K562 (cell line): ENCODE results near the gene DMD. TPM values are rescaled to one million over a fixed set of nuclear protein-coding genes. Genes with fewer than 3 reads are reported as not detected.

Experiments used
- AFF1 ChIP-seq, 2 experiments: fragments of 450-650 bp; IDR thresholded peaks; 2 replicates each; pipeline ENCODE4 v1.6.1; 2018; ENCODE audit warnings: mild to moderate bottlenecking in 2 of 2, low read depth in 1 of 2; ENCODE audit not compliant: partially characterized antibody in 2 of 2
- ARID1B ChIP-seq: fragments of 450-650 bp; IDR thresholded peaks from 2 replicates; pipeline ENCODE4 v1.6.1; 2016; ENCODE audit warnings: antibody characterized with exemption, mild to moderate bottlenecking, inconsistent platforms
- BRCA1 ChIP-seq, 2 experiments: fragments of 450-650 bp in 1 of 2; sonication (generic) in 1 of 2; formaldehyde crosslinking in 1 of 2; IDR thresholded peaks; 2 replicates each; pipeline versions ENCODE4 v1.5.0 to v1.6.1; 2017 to 2020; ENCODE audit warnings: mild to moderate bottlenecking in 1 of 2, missing genetic modification reagents in 1 of 2
- DNMT1 ChIP-seq: fragments of 450-650 bp; IDR thresholded peaks from 2 replicates; pipeline ENCODE4 v1.6.1; 2016; ENCODE audit warnings: antibody characterized with exemption, mild to moderate bottlenecking
- ETV1 ChIP-seq: fragments of 450-650 bp; conservative IDR thresholded peaks from 2 replicates; pipeline ENCODE4 v1.6.1; 2016; ENCODE audit warnings: missing genetic modification characterization, control low read depth, low read depth, missing compliant biosample characterization
- GABPA ChIP-seq: fragments of 200-800 bp; sonication (Bioruptor generic); conservative IDR thresholded peaks from 2 replicates; pipeline ENCODE4 v1.6.1; 2016; ENCODE audit warnings: low read depth, missing genetic modification characterization, missing compliant biosample characterization
- MEF2D ChIP-seq: conservative IDR thresholded peaks from 2 replicates; pipeline ENCODE4 v1.6.1; 2016; ENCODE audit warnings: low read depth, missing genetic modification characterization, missing compliant biosample characterization
- NFE2L1 ChIP-seq: fragments of 450-650 bp; IDR thresholded peaks from 2 replicates; pipeline ENCODE4 v1.6.1; 2016; ENCODE audit warnings: missing genetic modification characterization, low read depth, mild to moderate bottlenecking, missing compliant biosample characterization, moderate library complexity, borderline replicate concordance
- OTX1 ChIP-seq: fragments of 450-650 bp; formaldehyde crosslinking; IDR thresholded peaks from 2 replicates; pipeline ENCODE4 v1.4.0; 2022; ENCODE audit warnings: mild to moderate bottlenecking
- POLR2AphosphoS5 ChIP-seq: IDR thresholded peaks from 2 replicates; pipeline ENCODE4 v1.6.1; 2011; ENCODE audit warnings: mild to moderate bottlenecking, low read depth, low read length, moderate library complexity; ENCODE audit not compliant: control insufficient read depth, insufficient read depth
- RAD21 ChIP-seq, 2 experiments: fragments of 250-450 bp in 1 of 2; fragments of 450-650 bp in 1 of 2; sonication (Bioruptor Pico) in 1 of 2; formaldehyde crosslinking in 1 of 2; IDR thresholded peaks in 1 of 2; conservative IDR thresholded peaks in 1 of 2; 2 replicates each; pipeline versions ENCODE4 v1.4.0 to v1.8.0; 2020 to 2022; ENCODE audit warnings: mild to moderate bottlenecking in 2 of 2, moderate library complexity in 1 of 2
- SIN3B ChIP-seq: fragments of 450-650 bp; IDR thresholded peaks from 2 replicates; pipeline ENCODE4 v1.6.1; 2017; ENCODE audit warnings: low read depth, mild to moderate bottlenecking, moderate library complexity
- STAT5A ChIP-seq: IDR thresholded peaks from 2 replicates; pipeline ENCODE4 v1.6.1; 2012; ENCODE audit warnings: low read length, inconsistent platforms, borderline replicate concordance
- TAF15 ChIP-seq: fragments of 200-400 bp; formaldehyde crosslinking; IDR thresholded peaks from 2 replicates; pipeline ENCODE4 v1.6.1; 2017; ENCODE audit warnings: mild to moderate bottlenecking, low read depth, low read length, moderate library complexity
- TCF7L2 ChIP-seq: fragments of 150-350 bp; IDR thresholded peaks from 2 replicates; pipeline ENCODE4 v1.6.1; 2016; ENCODE audit warnings: low read depth, mild to moderate bottlenecking, low read length, moderate library complexity
- XRCC3 ChIP-seq: fragments of 450-650 bp; IDR thresholded peaks from 2 replicates; pipeline ENCODE4 v1.6.1; 2017; ENCODE audit warnings: mild to moderate bottlenecking, moderate library complexity
- ZNF282 ChIP-seq: sonication (generic); formaldehyde crosslinking; IDR thresholded peaks from 2 replicates; pipeline ENCODE4 v1.8.1; 2023; ENCODE audit warnings: missing genetic modification reagents
- ZNF347 ChIP-seq: fragments of 450-650 bp; formaldehyde crosslinking; IDR thresholded peaks from 2 replicates; pipeline ENCODE4 v1.4.0; 2020; ENCODE audit warnings: low read depth, mild to moderate bottlenecking, moderate library complexity
- polyA plus RNA-seq, 8 experiments: library from polyadenylated mRNA; depleted of rRNA in 4 of 8; stranded (reverse) in 5 of 8; unstranded in 3 of 8; fragments of >200 nt; fragmentation: Nextera tagmentation in 2 of 8; fragmentation: Illumina TruSeq in 1 of 8; extraction: Ambion mirVana in 2 of 8; extraction: Trizol in 1 of 8; gene quantifications; 2 replicates each; pipeline versions ENCODE4 v1.2.1 to v1.2.3, GENCODE V29; 2011 to 2014; ENCODE audit warnings: inconsistent platforms in 1 of 8, missing spikeins in 1 of 8
- total RNA-seq, 7 experiments: library from RNA; depleted of rRNA in 6 of 7; stranded (reverse); fragments of >200 nt in 6 of 7; fragmentation: Illumina TruSeq in 2 of 7; extraction: Trizol in 2 of 7; gene quantifications; 2 replicates each; pipeline versions ENCODE4 v1.2.1 to v1.2.3, GENCODE V29; 2011 to 2021; ENCODE audit warnings: low replicate concordance in 1 of 7
- TF ChIP-seq, protein P1 (sequence below): IDR thresholded peaks from 2 replicates; pipeline ENCODE4 v1.6.1; 2011; ENCODE audit not compliant: insufficient read length; ENCODE audit errors: extremely low read depth
- TF ChIP-seq, protein P2 (sequence below): fragments of 250-450 bp; sonication (Bioruptor Pico); IDR thresholded peaks from 2 replicates; pipeline ENCODE4 v1.5.0; 2020; ENCODE audit warnings: mild to moderate bottlenecking, borderline replicate concordance
- TF ChIP-seq, protein P3 (sequence below): fragments of 250-450 bp; sonication (Bioruptor Pico); IDR thresholded peaks from 2 replicates; pipeline ENCODE4 v1.5.0; 2021

The DMD gene
- total and polyA plus RNA-seq, 9 of the 15 experiments (the other 6 are each of a cell fraction or from before 2014, with no cell fraction given), result 3.8 to 20.4 (median 11.4) TPM

GRCh38 chrX:31847773-31848172, 1363.6 kb downstream of the DMD start (continued):
- TF ChIP-seq AFF1 (IDR thresholded peaks at IDR 0.05; ENCODE audit: low read depth in 1 of 2, partially characterized antibody in 2 of 2) (no peak), SIN3B (no peak), ZNF282 (CRISPR knock-in tag) (no peak), NFE2L1 (tag) (no peak), XRCC3 (no peak), OTX1 (CRISPR knock-in tag) (no peak), TAF15 (no peak), ZNF347 (CRISPR knock-in tag) (no peak), GABPA (no peak), ARID1B (peak; percentile 80), POLR2AphosphoS5 (no peak), DNMT1 (no peak), BRCA1 (IDR thresholded peaks at IDR 0.05) (no peak), BRCA1 (CRISPR knock-in tag; IDR thresholded peaks at IDR 0.05) (no peak), ETV1 (peak; percentile 56), TCF7L2 (no peak), RAD21 (CRISPR knock-in tag; conservative IDR thresholded peaks at IDR 0.05 in 1 of 2, IDR thresholded peaks at IDR 0.05 in 1 of 2) (no peak), STAT5A (peak; percentile 49; the same call in 1 of the 2 replicates), MEF2D (tag) (no peak)
- TF ChIP-seq, protein P1, sequence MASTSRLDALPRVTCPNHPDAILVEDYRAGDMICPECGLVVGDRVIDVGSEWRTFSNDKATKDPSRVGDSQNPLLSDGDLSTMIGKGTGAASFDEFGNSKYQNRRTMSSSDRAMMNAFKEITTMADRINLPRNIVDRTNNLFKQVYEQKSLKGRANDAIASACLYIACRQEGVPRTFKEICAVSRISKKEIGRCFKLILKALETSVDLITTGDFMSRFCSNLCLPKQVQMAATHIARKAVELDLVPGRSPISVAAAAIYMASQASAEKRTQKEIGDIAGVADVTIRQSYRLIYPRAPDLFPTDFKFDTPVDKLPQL, result no peak
- TF ChIP-seq, protein P2, sequence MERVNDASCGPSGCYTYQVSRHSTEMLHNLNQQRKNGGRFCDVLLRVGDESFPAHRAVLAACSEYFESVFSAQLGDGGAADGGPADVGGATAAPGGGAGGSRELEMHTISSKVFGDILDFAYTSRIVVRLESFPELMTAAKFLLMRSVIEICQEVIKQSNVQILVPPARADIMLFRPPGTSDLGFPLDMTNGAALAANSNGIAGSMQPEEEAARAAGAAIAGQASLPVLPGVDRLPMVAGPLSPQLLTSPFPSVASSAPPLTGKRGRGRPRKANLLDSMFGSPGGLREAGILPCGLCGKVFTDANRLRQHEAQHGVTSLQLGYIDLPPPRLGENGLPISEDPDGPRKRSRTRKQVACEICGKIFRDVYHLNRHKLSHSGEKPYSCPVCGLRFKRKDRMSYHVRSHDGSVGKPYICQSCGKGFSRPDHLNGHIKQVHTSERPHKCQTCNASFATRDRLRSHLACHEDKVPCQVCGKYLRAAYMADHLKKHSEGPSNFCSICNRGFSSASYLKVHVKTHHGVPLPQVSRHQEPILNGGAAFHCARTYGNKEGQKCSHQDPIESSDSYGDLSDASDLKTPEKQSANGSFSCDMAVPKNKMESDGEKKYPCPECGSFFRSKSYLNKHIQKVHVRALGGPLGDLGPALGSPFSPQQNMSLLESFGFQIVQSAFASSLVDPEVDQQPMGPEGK (CRISPR knock-in tag), result no peak
- TF ChIP-seq, protein P3, sequence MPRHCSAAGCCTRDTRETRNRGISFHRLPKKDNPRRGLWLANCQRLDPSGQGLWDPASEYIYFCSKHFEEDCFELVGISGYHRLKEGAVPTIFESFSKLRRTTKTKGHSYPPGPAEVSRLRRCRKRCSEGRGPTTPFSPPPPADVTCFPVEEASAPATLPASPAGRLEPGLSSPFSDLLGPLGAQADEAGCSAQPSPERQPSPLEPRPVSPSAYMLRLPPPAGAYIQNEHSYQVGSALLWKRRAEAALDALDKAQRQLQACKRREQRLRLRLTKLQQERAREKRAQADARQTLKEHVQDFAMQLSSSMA (CRISPR knock-in tag), result no peak
